Stimulated activated CD4-positive, alpha-beta T cell treated with anti-CD3 and anti-CD28 coated beads, Interleukin-15, amount 100 ng/mL, for 24 hours (primary cell): ENCODE measurements around the gene RRBP1.
"Not testable (repeated sequence)": the region's sequence is repeated elsewhere in the genome, so short reads cannot be mapped to it uniquely, and the experiment has no call there.

Source experiments
- DNase-seq: peaks from one replicate; pipeline ENCODE4 v3.0.0-alpha.2; 2020

The RRBP1 gene

GRCh38 chr20:17709361-17710293 is 27.6 kb upstream of the RRBP1 start:
- no peak for DNase-seq

GRCh38 chr20:17708675-17709360 is 26.8 kb upstream of the RRBP1 start:
- no peak for DNase-seq

GRCh38 chr20:17707951-17708350 is 25.9 kb upstream of the RRBP1 start:
- DNase-seq, result not testable (repeated sequence)

- DNase-seq, result no peak
Measured at GRCh38 chr20:17706632-17707031, 24.6 kb upstream of the RRBP1 start.

GRCh38 chr20:17705916-17706315 is 23.9 kb upstream of the RRBP1 start:
- no peak for DNase-seq

GRCh38 chr20:17704589-17705317 is 22.7 kb upstream of the RRBP1 start:
- no peak for DNase-seq

GRCh38 chr20:17701826-17702225 is 19.8 kb upstream of the RRBP1 start:
- no peak for DNase-seq

- no peak for DNase-seq
Measured at GRCh38 chr20:17700637-17701036, 18.6 kb upstream of the RRBP1 start.

GRCh38 chr20:17699931-17700351 is 17.9 kb upstream of the RRBP1 start, which contains the start of gene BANF2:
Gene BANF2, plus strand, starts transcription at chr20:17699966. Its CDS starts 25,060 bp downstream, at chr20:17725026.
- no peak for DNase-seq

GRCh38 chr20:17698384-17698783 is 16.3 kb upstream of the RRBP1 start:
- DNase-seq, result no peak

GRCh38 chr20:17697171-17697570 is 15.1 kb upstream of the RRBP1 start:
- DNase-seq, result no peak

- no peak for DNase-seq
Measured at GRCh38 chr20:17696287-17696686, 14.2 kb upstream of the RRBP1 start.

GRCh38 chr20:17694767-17695166 is 12.7 kb upstream of the RRBP1 start:
- no peak for DNase-seq

GRCh38 chr20:17693444-17694001 is 11.5 kb upstream of the RRBP1 start:
- no peak for DNase-seq

- no peak for DNase-seq
Measured at GRCh38 chr20:17691758-17692157, 9.7 kb upstream of the RRBP1 start.

GRCh38 chr20:17690144-17690543 is 8.1 kb upstream of the RRBP1 start:
- DNase-seq, result no peak

- DNase-seq, result no peak
Measured at GRCh38 chr20:17688965-17689364, 6.9 kb upstream of the RRBP1 start.

GRCh38 chr20:17687800-17688199 is 5.8 kb upstream of the RRBP1 start:
- no peak for DNase-seq

GRCh38 chr20:17685168-17685567 is 3.1 kb upstream of the RRBP1 start:
- no peak for DNase-seq

- DNase-seq, result no peak
Measured at GRCh38 chr20:17684077-17684888, 2.2 kb upstream of the RRBP1 start.

- DNase-seq, result no peak
Measured at GRCh38 chr20:17683218-17684076, 1.4 kb upstream of the RRBP1 start.
